H9 (cell line): ENCODE results near the gene TFF3. TPM values are rescaled to one million over a fixed set of nuclear protein-coding genes. Genes with fewer than 3 reads are reported as not detected.

Experiments
- DNase-seq: peaks from one replicate; pipeline ENCODE4 v3.0.0-alpha.2; 2017
- H2AFZ ChIP-seq: one replicate; pipeline ENCODE4 v1.6.1; 2013; ENCODE audit warnings: mild to moderate bottlenecking, low read length, control low read depth, moderate library complexity
- H2AK5ac ChIP-seq: 2 replicates; pipeline ENCODE4 v1.6.1; 2013; ENCODE audit warnings: low read length, control low read depth, mixed read lengths; ENCODE audit not compliant: insufficient read length
- H2BK120ac ChIP-seq: one replicate; pipeline ENCODE4 v1.6.1; 2013; ENCODE audit warnings: low read depth, mild to moderate bottlenecking, low read length, control low read depth, inconsistent platforms; ENCODE audit not compliant: poor library complexity, severe bottlenecking
- H2BK12ac ChIP-seq: 2 replicates; pipeline ENCODE4 v1.6.1; 2013; ENCODE audit warnings: low read length, control low read depth, mixed read lengths, low read depth; ENCODE audit not compliant: insufficient read length
- H2BK15ac ChIP-seq: 2 replicates; pipeline ENCODE4 v1.6.1; 2013; ENCODE audit warnings: low read depth, low read length, control low read depth
- H2BK20ac ChIP-seq: one replicate; pipeline ENCODE4 v1.6.1; 2013; ENCODE audit warnings: low read depth, mild to moderate bottlenecking, low read length, control low read depth, inconsistent platforms; ENCODE audit not compliant: poor library complexity, severe bottlenecking
- H2BK5ac ChIP-seq: 2 replicates; pipeline ENCODE4 v1.6.1; 2013; ENCODE audit warnings: low read length, control low read depth, mixed read lengths; ENCODE audit not compliant: insufficient read length
- H3K14ac ChIP-seq: 2 replicates; pipeline ENCODE4 v1.6.1; 2013; ENCODE audit warnings: low read length, control low read depth; ENCODE audit not compliant: insufficient read depth
- H3K18ac ChIP-seq: 2 replicates; pipeline ENCODE4 v1.6.1; 2013; ENCODE audit warnings: low read depth, mild to moderate bottlenecking, mixed read lengths, low read length, control low read depth; ENCODE audit not compliant: insufficient read length
- H3K23ac ChIP-seq: 2 replicates; pipeline ENCODE4 v1.6.1; 2013; ENCODE audit warnings: low read length, control low read depth, mixed read lengths, low read depth; ENCODE audit not compliant: insufficient read length
- H3K23me2 ChIP-seq: 2 replicates; pipeline ENCODE4 v1.6.1; 2013; ENCODE audit warnings: low read depth, mild to moderate bottlenecking, mixed read lengths, low read length, control low read depth; ENCODE audit not compliant: insufficient read length, poor library complexity, severe bottlenecking
- H3K27ac ChIP-seq: 2 replicates; pipeline ENCODE4 v1.5.1; 2013; ENCODE audit warnings: low read length, control low read depth, mixed read lengths, low read depth; ENCODE audit not compliant: insufficient read length
- H3K27me3 ChIP-seq: 2 replicates; pipeline ENCODE4 v1.6.1; 2013; ENCODE audit warnings: low read length, control low read depth, inconsistent platforms; ENCODE audit not compliant: insufficient read depth
- H3K4ac ChIP-seq: 2 replicates; pipeline ENCODE4 v1.6.1; 2013; ENCODE audit warnings: low read depth, mild to moderate bottlenecking, control low read depth, inconsistent platforms, low read length, moderate library complexity
- H3K4me1 ChIP-seq: 2 replicates; pipeline ENCODE4 v1.6.1; 2013; ENCODE audit warnings: low read length, control low read depth, inconsistent platforms; ENCODE audit not compliant: insufficient read depth
- H3K4me2 ChIP-seq: 2 replicates; pipeline ENCODE4 v1.6.1; 2013; ENCODE audit warnings: low read length, control low read depth, mixed read lengths; ENCODE audit not compliant: insufficient read length, insufficient read depth
- H3K56ac ChIP-seq: 2 replicates; pipeline ENCODE4 v1.6.1; 2013; ENCODE audit warnings: low read depth, mild to moderate bottlenecking, mixed read lengths, low read length, control low read depth; ENCODE audit not compliant: insufficient read length
- H3K79me1 ChIP-seq: 2 replicates; pipeline ENCODE4 v1.6.1; 2013; ENCODE audit warnings: low read depth, mild to moderate bottlenecking, moderate library complexity, low read length, control low read depth, inconsistent platforms; ENCODE audit not compliant: insufficient read depth, poor library complexity, severe bottlenecking
- H3K79me2 ChIP-seq: 2 replicates; pipeline ENCODE4 v1.6.1; 2013; ENCODE audit warnings: low read length, control low read depth, inconsistent platforms; ENCODE audit not compliant: insufficient read depth
- H3K9ac ChIP-seq: 2 replicates; pipeline ENCODE4 v1.6.1; 2013; ENCODE audit warnings: low read length, control low read depth, mixed read lengths; ENCODE audit not compliant: insufficient read length; ENCODE audit errors: extremely low read depth
- H3K9me3 ChIP-seq: one replicate; pipeline ENCODE4 v1.6.1; 2013; ENCODE audit warnings: low read depth, low read length, inconsistent platforms; ENCODE audit not compliant: control insufficient read depth
- H3T11ph ChIP-seq: one replicate; pipeline ENCODE4 v1.6.1; 2013; ENCODE audit warnings: mild to moderate bottlenecking, low read length, control low read depth, inconsistent platforms
- H4K20me1 ChIP-seq: one replicate; pipeline ENCODE4 v1.6.1; 2013; ENCODE audit not compliant: control insufficient read depth, insufficient read length, insufficient read depth
- H4K5ac ChIP-seq: 2 replicates; pipeline ENCODE4 v1.6.1; 2013; ENCODE audit warnings: low read depth, mild to moderate bottlenecking, mixed read lengths, low read length, control low read depth; ENCODE audit not compliant: insufficient read length
- H4K8ac ChIP-seq: replicated peaks from 2 replicates; pipeline ENCODE4 v1.6.1; 2013; ENCODE audit warnings: low read length, control low read depth, mixed read lengths, low read depth; ENCODE audit not compliant: insufficient read length
- H4K91ac ChIP-seq: 2 replicates; pipeline ENCODE4 v1.6.1; 2013; ENCODE audit warnings: low read depth, mild to moderate bottlenecking, moderate library complexity, mixed read lengths, low read length, control low read depth; ENCODE audit not compliant: insufficient read length
- H3K27ac Mint-ChIP-seq, 3 experiments: 2 replicates in 2 of 3; 3 replicates in 1 of 3; pipeline ENCODE4 v1.8.0; 2020 to 2021; ENCODE audit warnings: mixed read lengths in 3 of 3, mild to moderate bottlenecking in 1 of 3, moderate library complexity in 1 of 3
- H3K27me3 Mint-ChIP-seq: 2 replicates; pipeline ENCODE4 v1.8.0; 2021; ENCODE audit warnings: low read depth, mild to moderate bottlenecking, moderate library complexity, mixed read lengths
- H3K36me3 Mint-ChIP-seq, 3 experiments: 2 replicates in 2 of 3; 3 replicates in 1 of 3; pipeline ENCODE4 v1.8.0; 2020 to 2021; ENCODE audit warnings: low read depth in 3 of 3, mixed read lengths in 3 of 3; ENCODE audit not compliant: insufficient read depth in 1 of 3
- H3K4me1 Mint-ChIP-seq, 2 experiments: 2 replicates each; pipeline ENCODE4 v1.8.0; 2020; ENCODE audit warnings: mixed read lengths in 2 of 2
- H3K4me3 Mint-ChIP-seq, 2 experiments: 2 replicates in 1 of 2; 3 replicates in 1 of 2; pipeline ENCODE4 v1.8.0; 2020 to 2021; ENCODE audit warnings: mild to moderate bottlenecking in 2 of 2, mixed read lengths in 2 of 2, moderate library complexity in 1 of 2
- H3K9me3 Mint-ChIP-seq, 2 experiments: 2 replicates in 1 of 2; 3 replicates in 1 of 2; pipeline ENCODE4 v1.8.0; 2020; ENCODE audit warnings: mild to moderate bottlenecking in 2 of 2, mixed read lengths in 2 of 2, moderate library complexity in 1 of 2
- CTCF ChIP-seq: fragments of 200-600 bp; sonication (generic); conservative IDR thresholded peaks from 3 replicates; pipeline ENCODE4 v1.8.0; 2021; ENCODE audit warnings: antibody characterized with exemption, mild to moderate bottlenecking
- WGBS: extraction: QIAGEN DNeasy Blood & Tissue Kit; methylation state at CpG from one replicate; pipeline ENCODE4 v1.1.7; 2013; ENCODE audit warnings: missing lambda C conversion rate, low lambda C conversion rate, mixed read lengths; ENCODE audit not compliant: insufficient read length; ENCODE audit errors: extremely low coverage; 5-methylcytosine and 5-hydroxymethylcytosine counted together
- total RNA-seq: library from RNA; stranded (reverse); gene quantifications from 2 replicates; pipeline ENCODE4 v1.2.1, GENCODE V29; 2021

Gene TFF3
- total RNA-seq, 1 experiment from 2014 or later: 1.5 TPM

- H3K27ac Mint-ChIP-seq: no peak overlapping the region
- WGBS: no CpG with 5 or more reads among the region's 13 CpGs
- no peaks in the 10 kb centered on the region for H3K36me3 Mint-ChIP-seq
- no peaks in the 10 kb centered on the region; the same call in 1 of the 2 replicates for H3K27me3 Mint-ChIP-seq
- Histone ChIP-seq H3K23me2 (no peaks in the 10 kb centered on the region), H3K4ac (no peak overlapping the region), H3K27me3 (no peaks in the 10 kb centered on the region), H2BK5ac (no peak overlapping the region), H3K4me2 (no peak overlapping the region), H3K27ac (no peak overlapping the region), H4K5ac (no peak overlapping the region), H3K23ac (no peak overlapping the region), H4K8ac (no peak overlapping the region), H2BK15ac (no peak overlapping the region), H3K18ac (no peak overlapping the region), H4K91ac (no peak overlapping the region), H3K56ac (no peak overlapping the region), H2BK120ac (no peak overlapping the region), H2BK20ac (no peak overlapping the region), H3K79me1 (no peaks in the 10 kb centered on the region), H4K20me1 (no peaks in the 10 kb centered on the region), H3T11ph (no peak overlapping the region), H3K9ac (no peak overlapping the region), H3K9me3 (no peaks in the 10 kb centered on the region), H3K79me2 (no peaks in the 10 kb centered on the region), H2BK12ac (no peak overlapping the region), H2AK5ac (no peak overlapping the region), H3K4me1 (peaks cover 2% of the 10 kb centered on the region; the same call in 1 of the 2 replicates), H2AFZ (no peak overlapping the region), H3K14ac (no peak overlapping the region)
- DNase-seq: no peak
- TF ChIP-seq CTCF: no peak
- H3K4me3 Mint-ChIP-seq: no peak overlapping the region
- H3K9me3 Mint-ChIP-seq: no peaks in the 10 kb centered on the region; a peak in 1 of 5 replicates
- H3K4me1 Mint-ChIP-seq: peaks cover 26 to 39% of the 10 kb centered on the region in 2 experiments
Observed at GRCh38 chr21:42264245-42265195, 50.7 kb downstream of the TFF3 start.
